Karpas-422 (cell line): Measurements from ENCODE around the gene SULT1A3. TPM values are rescaled to one million over a fixed set of nuclear protein-coding genes. Genes with fewer than 3 reads are reported as not detected.

Source experiments
- DNase-seq: peaks from one replicate; pipeline ENCODE4 v3.0.0-alpha.2; 2015
- H2AFZ ChIP-seq: fragments of 200-600 bp; sonication (generic); 2 replicates; pipeline ENCODE4 v1.6.1; 2014; ENCODE audit warnings: antibody characterized with exemption, low read length, mixed read lengths
- H3K27ac ChIP-seq: fragments of 200-600 bp; sonication (generic); 2 replicates; pipeline ENCODE4 v1.5.1; 2014; ENCODE audit warnings: mild to moderate bottlenecking, low read length, moderate library complexity
- H3K27me3 ChIP-seq: fragments of 200-600 bp; sonication (generic); 2 replicates; pipeline ENCODE4 v1.6.1; 2014; ENCODE audit warnings: low read length, mixed read lengths
- H3K36me3 ChIP-seq: fragments of 200-600 bp; sonication (generic); 2 replicates; pipeline ENCODE4 v1.6.1; 2014; ENCODE audit warnings: low read length, mixed read lengths; ENCODE audit not compliant: insufficient read depth
- H3K4me1 ChIP-seq: fragments of 200-600 bp; sonication (generic); 2 replicates; pipeline ENCODE4 v1.6.1; 2014; ENCODE audit warnings: mild to moderate bottlenecking, low read length, mixed read lengths
- H3K4me2 ChIP-seq: fragments of 200-600 bp; sonication (generic); 2 replicates; pipeline ENCODE4 v1.6.1; 2014; ENCODE audit warnings: low read length, low read depth, mild to moderate bottlenecking; ENCODE audit not compliant: poor library complexity, severe bottlenecking
- H3K4me3 ChIP-seq: fragments of 200-600 bp; sonication (generic); 2 replicates; pipeline ENCODE4 v1.5.1; 2014; ENCODE audit warnings: mild to moderate bottlenecking, antibody characterized with exemption, low read length, mixed read lengths
- H3K79me2 ChIP-seq: fragments of 200-600 bp; sonication (generic); 2 replicates; pipeline ENCODE4 v1.6.1; 2014; ENCODE audit warnings: mild to moderate bottlenecking, low read length, mixed read lengths
- H3K9ac ChIP-seq: fragments of 200-600 bp; sonication (generic); 2 replicates; pipeline ENCODE4 v1.6.0; 2014; ENCODE audit warnings: low read length
- H3K9me2 ChIP-seq: fragments of 200-600 bp; sonication (generic), shearing (Covaris generic); replicated peaks from 2 replicates; pipeline ENCODE4 v1.6.0; 2014; ENCODE audit warnings: mild to moderate bottlenecking, low read length, moderate library complexity; ENCODE audit not compliant: insufficient read depth
- H3K9me3 ChIP-seq: fragments of 300-700, 200-600 bp; sonication (generic); 2 replicates; pipeline ENCODE4 v1.6.1; 2014; ENCODE audit warnings: low read length, mixed read lengths
- H4K20me1 ChIP-seq: fragments of 200-600 bp; sonication (generic); 2 replicates; pipeline ENCODE4 v1.6.1; 2014; ENCODE audit warnings: mild to moderate bottlenecking, antibody characterized with exemption, low read length, low read depth; ENCODE audit not compliant: insufficient read depth
- total RNA-seq: library from RNA; depleted of rRNA; stranded (reverse); fragments of >200 nt; shearing (Covaris generic); gene quantifications from 2 replicates; pipeline ENCODE4 v1.2.3, GENCODE V29; 2014; ENCODE audit warnings: low replicate concordance

The SULT1A3 gene
- total RNA-seq, 1 experiment from 2014 or later: 7.1 TPM

GRCh38 chr16:30184096-30184890 is 14.8 kb upstream of the SULT1A3 start:
- peak; percentile 96 for DNase-seq
- no peaks in the 10 kb centered on the region for H3K27me3 ChIP-seq
- H4K20me1 ChIP-seq: 0 out of 2 replicates have a peak, but pooled peaks cover 3% of the 10 kb centered on the region
- no peaks in the 10 kb centered on the region for H3K9me3 ChIP-seq
- H3K79me2 ChIP-seq: peaks cover 37% of the 10 kb centered on the region
- peaks cover 37% of the 10 kb centered on the region for H3K4me1 ChIP-seq
- H3K9me2 ChIP-seq: no peaks in the 10 kb centered on the region
- peak overlapping the region; percentile 100 for H3K4me3 ChIP-seq
- H3K36me3 ChIP-seq: peaks cover 23% of the 10 kb centered on the region
- peak overlapping the region; percentile 100 for H3K9ac ChIP-seq
- no peak overlapping the region for H2AFZ ChIP-seq
- peak overlapping the region; percentile 99 for H3K27ac ChIP-seq
- peak overlapping the region; percentile 89 for H3K4me2 ChIP-seq

GRCh38 chr16:30184891-30185682 is 14.0 kb upstream of the SULT1A3 start:
- no peak overlapping the region for H2AFZ ChIP-seq
- H3K27ac ChIP-seq: peak overlapping the region; percentile 99
- H4K20me1 ChIP-seq: 0 out of 2 replicates have a peak, but pooled peaks cover 3% of the 10 kb centered on the region
- H3K36me3 ChIP-seq: peaks cover 23% of the 10 kb centered on the region
- no peaks in the 10 kb centered on the region for H3K27me3 ChIP-seq
- H3K9me3 ChIP-seq: no peaks in the 10 kb centered on the region
- peak; percentile 82 for DNase-seq
- H3K4me1 ChIP-seq: peaks cover 37% of the 10 kb centered on the region
- H3K4me2 ChIP-seq: peak overlapping the region; percentile 89
- no peaks in the 10 kb centered on the region for H3K9me2 ChIP-seq
- H3K4me3 ChIP-seq: peak overlapping the region; percentile 100
- peak overlapping the region; percentile 100 for H3K9ac ChIP-seq
- H3K79me2 ChIP-seq: peaks cover 37% of the 10 kb centered on the region

- H3K36me3 ChIP-seq: peaks cover 23% of the 10 kb centered on the region
- peak overlapping the region; percentile 100 for H3K9ac ChIP-seq
- H3K4me1 ChIP-seq: peaks cover 37% of the 10 kb centered on the region
- no peaks in the 10 kb centered on the region for H3K9me3 ChIP-seq
- no peak overlapping the region for H2AFZ ChIP-seq
- H3K27ac ChIP-seq: peak overlapping the region; percentile 99
- 0 out of 2 replicates have a peak, but pooled peaks cover 3% of the 10 kb centered on the region for H4K20me1 ChIP-seq
- H3K27me3 ChIP-seq: no peaks in the 10 kb centered on the region
- H3K4me3 ChIP-seq: peak overlapping the region; percentile 100
- peak; percentile 97 for DNase-seq
- H3K79me2 ChIP-seq: peaks cover 37% of the 10 kb centered on the region
- peak overlapping the region; percentile 89 for H3K4me2 ChIP-seq
- no peaks in the 10 kb centered on the region for H3K9me2 ChIP-seq
Observed at GRCh38 chr16:30185683-30186421, 13.2 kb upstream of the SULT1A3 start.

GRCh38 chr16:30186444-30186781 is 12.6 kb upstream of the SULT1A3 start:
- Histone ChIP-seq H3K4me3 (peak overlapping the region; percentile 100), H3K4me2 (peak overlapping the region; percentile 89), H3K79me2 (peaks cover 37% of the 10 kb centered on the region), H3K4me1 (peaks cover 37% of the 10 kb centered on the region), H3K9me3 (no peaks in the 10 kb centered on the region), H3K27me3 (no peaks in the 10 kb centered on the region), H2AFZ (no peak overlapping the region), H3K9me2 (no peaks in the 10 kb centered on the region), H3K9ac (peak overlapping the region; percentile 100), H3K27ac (peak overlapping the region; percentile 99), H3K36me3 (peaks cover 23% of the 10 kb centered on the region), H4K20me1 (0 out of 2 replicates have a peak, but pooled peaks cover 3% of the 10 kb centered on the region)
- DNase-seq: peak; percentile 52

- peak; percentile 89 for DNase-seq
- H3K4me2 ChIP-seq: peak overlapping the region; percentile 89
- peaks cover 23% of the 10 kb centered on the region for H3K36me3 ChIP-seq
- H3K4me3 ChIP-seq: peak overlapping the region; percentile 100
- H3K9me2 ChIP-seq: no peaks in the 10 kb centered on the region
- H3K79me2 ChIP-seq: peaks cover 37% of the 10 kb centered on the region
- peaks cover 37% of the 10 kb centered on the region for H3K4me1 ChIP-seq
- 0 out of 2 replicates have a peak, but pooled peaks cover 3% of the 10 kb centered on the region for H4K20me1 ChIP-seq
- no peak overlapping the region for H2AFZ ChIP-seq
- no peaks in the 10 kb centered on the region for H3K9me3 ChIP-seq
- H3K27ac ChIP-seq: peak overlapping the region; percentile 99
- H3K27me3 ChIP-seq: no peaks in the 10 kb centered on the region
- H3K9ac ChIP-seq: peak overlapping the region; percentile 100
Observed at GRCh38 chr16:30186782-30187555, 12.1 kb upstream of the SULT1A3 start.

- 0 out of 2 replicates have a peak, but pooled peaks cover 3% of the 10 kb centered on the region for H4K20me1 ChIP-seq
- DNase-seq: no peak
- H3K27ac ChIP-seq: peak overlapping the region; percentile 99; the same call in 1 of the 2 replicates
- no peak overlapping the region for H3K4me3 ChIP-seq
- H3K9ac ChIP-seq: no peak overlapping the region
- no peak overlapping the region for H2AFZ ChIP-seq
- H3K4me2 ChIP-seq: no peak overlapping the region
- H3K9me3 ChIP-seq: no peaks in the 10 kb centered on the region
- H3K27me3 ChIP-seq: no peaks in the 10 kb centered on the region
- H3K4me1 ChIP-seq: peaks cover 35% of the 10 kb centered on the region
- H3K9me2 ChIP-seq: no peaks in the 10 kb centered on the region
- peaks cover 37% of the 10 kb centered on the region for H3K79me2 ChIP-seq
- peaks cover 23% of the 10 kb centered on the region for H3K36me3 ChIP-seq
Observed at GRCh38 chr16:30187556-30187865, 11.5 kb upstream of the SULT1A3 start.

- DNase-seq: no peak
- Histone ChIP-seq H3K27ac (no peak overlapping the region), H3K27me3 (no peaks in the 10 kb centered on the region), H3K9ac (no peak overlapping the region), H3K4me1 (peaks cover 31% of the 10 kb centered on the region), H4K20me1 (0 out of 2 replicates have a peak, but pooled peaks cover 3% of the 10 kb centered on the region), H2AFZ (no peak overlapping the region), H3K4me2 (no peak overlapping the region), H3K9me2 (no peaks in the 10 kb centered on the region), H3K36me3 (peaks cover 23% of the 10 kb centered on the region), H3K4me3 (no peak overlapping the region), H3K79me2 (peaks cover 37% of the 10 kb centered on the region), H3K9me3 (no peaks in the 10 kb centered on the region)
Observed at GRCh38 chr16:30187971-30188561, 11.0 kb upstream of the SULT1A3 start.
